ENCODE measurements around the gene TNFRSF25. TPM values are rescaled to one million over a fixed set of nuclear protein-coding genes. Genes with fewer than 3 reads are reported as not detected.

TNFRSF25 gene
- total and polyA plus RNA-seq, 10 of the 15 experiments (the other 5 are each of a cell fraction or from before 2014, with no cell fraction given), result 0.23 to 8.6 (median 0.46) TPM; not detected in 5

DNA sequence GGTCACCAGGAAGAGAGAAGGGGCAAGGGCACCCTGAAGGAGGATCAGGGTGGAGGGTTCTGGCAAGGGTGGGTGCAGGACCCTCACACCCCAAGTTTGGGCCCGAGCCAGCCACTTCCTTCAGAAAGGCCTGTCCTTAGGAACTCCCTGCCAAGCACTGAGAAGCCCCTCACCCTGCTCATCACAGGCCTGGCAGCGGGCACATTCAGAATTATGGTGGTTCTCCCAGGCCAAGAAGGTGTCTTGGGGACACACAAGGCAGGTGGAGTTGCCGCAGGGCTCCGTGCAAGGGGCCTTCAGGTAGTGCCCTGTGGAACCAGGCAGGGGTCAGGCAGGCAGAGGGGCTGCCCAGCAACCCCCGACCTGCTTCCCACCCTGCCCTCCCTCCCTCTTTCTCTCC is 1.1 kb downstream of the TNFRSF25 start:
- no TSS peak for BruUV-seq (replicated peaks)
- CTCF ChIA-PET, result interaction anchor here (1.5 to 1.9 kb wide), 2 partner anchors 24 to 27 kb away, joined by 4 to 7 read pairs; no protein-coding TSS in a partner anchor
- Histone ChIP-seq H2AFZ (ENCODE audit: control insufficient read depth, low read depth, low read length) (no peak overlapping the region), H3K36me3 (ENCODE audit: control insufficient read depth in 2 of 2, insufficient read depth in 2 of 2, low read length in 1 of 2) (no peaks in the 10 kb centered on the region), H3K4me2 (ENCODE audit: control insufficient read depth, insufficient read depth) (no peak overlapping the region), H3K27me3 (replicated peaks in 1 of 2; ENCODE audit: control insufficient read depth in 2 of 2, insufficient read depth in 2 of 2, low read length in 1 of 2) (peaks cover 0 to 3% of the 10 kb centered on the region in 2 experiments; a peak in 3 of 4 replicates), H3K79me2 (ENCODE audit: control insufficient read depth, insufficient read depth, low read length) (no peaks in the 10 kb centered on the region), H3K4me1 (ENCODE audit: control insufficient read depth, insufficient read depth, low read length) (no peaks in the 10 kb centered on the region; the same call in 1 of the 2 replicates), H4K20me1 (ENCODE audit: control insufficient read depth, insufficient read depth) (no peaks in the 10 kb centered on the region), H3K9me3 (replicated peaks; ENCODE audit: control insufficient read depth, insufficient read depth, low read length) (no peaks in the 10 kb centered on the region), H3K4me3 (no peak overlapping the region), H3K9ac (ENCODE audit: control insufficient read depth, insufficient read depth, low read length) (no peak overlapping the region), H3K27ac (ENCODE audit: control insufficient read depth, insufficient read depth) (no peak overlapping the region)
- RAD21 ChIA-PET (ENCODE audit: unreplicated experiment), result no interaction called here
- intact Hi-C loops (cut with micrococcal nuclease; ENCODE audit: unreplicated experiment), result no loop called here
- no peak for DNase-seq (ENCODE audit: low read depth, low spot score)
- 63% methylated on average over 4 of the region's 5 CpGs for WGBS (ENCODE audit: insufficient coverage, insufficient replicate concordance, low lambda C conversion rate, missing lambda C conversion rate)
- FAIRE-seq, result no peak
- POLR2A ChIA-PET, result no interaction called here
- in situ Hi-C loops (cut with MboI), result no loop called here
- SMC1A ChIA-PET (ENCODE audit: uncharacterized antibody, unreplicated experiment), result no interaction called here
- no peak for ATAC-seq
- TF ChIP-seq NFXL1 (IDR thresholded peaks at IDR 0.05; ENCODE audit: borderline replicate concordance) (no peak), EZH2 (IDR thresholded peaks at IDR 0.05; ENCODE audit: borderline replicate concordance, control insufficient read depth, low read depth, low read length) (no peak), ZNF24 (IDR thresholded peaks at IDR 0.05) (no peak), ZBED1 (IDR thresholded peaks at IDR 0.05; ENCODE audit: borderline replicate concordance) (no peak), EP300 (IDR thresholded peaks at IDR 0.05; ENCODE audit: borderline replicate concordance in 1 of 2, control insufficient read depth in 1 of 2, low read depth in 2 of 2, low read length in 2 of 2) (no peak), RUNX3 (IDR thresholded peaks at IDR 0.05; ENCODE audit: low read length) (no peak), BMI1 (IDR thresholded peaks at IDR 0.05; ENCODE audit: borderline replicate concordance) (no peak), POLR2AphosphoS5 (IDR thresholded peaks at IDR 0.05; ENCODE audit: low read length) (no peak), NRF1 (conservative IDR thresholded peaks at IDR 0.05; ENCODE audit: low read depth, low read length) (no peak), PBX3 (IDR thresholded peaks at IDR 0.05; ENCODE audit: insufficient replicate concordance, low read depth, low read length) (no peak), ESRRA (IDR thresholded peaks at IDR 0.05; ENCODE audit: low read length) (no peak), KDM1A (IDR thresholded peaks at IDR 0.05; ENCODE audit: borderline replicate concordance) (no peak), RB1 (IDR thresholded peaks at IDR 0.05; ENCODE audit: borderline replicate concordance) (no peak)
- TF ChIP-seq, protein P1, sequence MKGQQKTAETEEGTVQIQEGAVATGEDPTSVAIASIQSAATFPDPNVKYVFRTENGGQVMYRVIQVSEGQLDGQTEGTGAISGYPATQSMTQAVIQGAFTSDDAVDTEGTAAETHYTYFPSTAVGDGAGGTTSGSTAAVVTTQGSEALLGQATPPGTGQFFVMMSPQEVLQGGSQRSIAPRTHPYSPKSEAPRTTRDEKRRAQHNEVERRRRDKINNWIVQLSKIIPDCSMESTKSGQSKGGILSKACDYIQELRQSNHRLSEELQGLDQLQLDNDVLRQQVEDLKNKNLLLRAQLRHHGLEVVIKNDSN (IDR thresholded peaks at IDR 0.05; ENCODE audit: borderline replicate concordance, extremely low read length, insufficient read depth, low read depth, low read length), result no peak
- TF ChIP-seq, protein P2, sequence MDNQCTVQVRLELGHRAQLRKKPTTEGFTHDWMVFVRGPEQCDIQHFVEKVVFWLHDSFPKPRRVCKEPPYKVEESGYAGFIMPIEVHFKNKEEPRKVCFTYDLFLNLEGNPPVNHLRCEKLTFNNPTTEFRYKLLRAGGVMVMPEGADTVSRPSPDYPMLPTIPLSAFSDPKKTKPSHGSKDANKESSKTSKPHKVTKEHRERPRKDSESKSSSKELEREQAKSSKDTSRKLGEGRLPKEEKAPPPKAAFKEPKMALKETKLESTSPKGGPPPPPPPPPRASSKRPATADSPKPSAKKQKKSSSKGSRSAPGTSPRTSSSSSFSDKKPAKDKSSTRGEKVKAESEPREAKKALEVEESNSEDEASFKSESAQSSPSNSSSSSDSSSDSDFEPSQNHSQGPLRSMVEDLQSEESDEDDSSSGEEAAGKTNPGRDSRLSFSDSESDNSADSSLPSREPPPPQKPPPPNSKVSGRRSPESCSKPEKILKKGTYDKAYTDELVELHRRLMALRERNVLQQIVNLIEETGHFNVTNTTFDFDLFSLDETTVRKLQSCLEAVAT (IDR thresholded peaks at IDR 0.05), result no peak
- TF ChIP-seq, protein P3, sequence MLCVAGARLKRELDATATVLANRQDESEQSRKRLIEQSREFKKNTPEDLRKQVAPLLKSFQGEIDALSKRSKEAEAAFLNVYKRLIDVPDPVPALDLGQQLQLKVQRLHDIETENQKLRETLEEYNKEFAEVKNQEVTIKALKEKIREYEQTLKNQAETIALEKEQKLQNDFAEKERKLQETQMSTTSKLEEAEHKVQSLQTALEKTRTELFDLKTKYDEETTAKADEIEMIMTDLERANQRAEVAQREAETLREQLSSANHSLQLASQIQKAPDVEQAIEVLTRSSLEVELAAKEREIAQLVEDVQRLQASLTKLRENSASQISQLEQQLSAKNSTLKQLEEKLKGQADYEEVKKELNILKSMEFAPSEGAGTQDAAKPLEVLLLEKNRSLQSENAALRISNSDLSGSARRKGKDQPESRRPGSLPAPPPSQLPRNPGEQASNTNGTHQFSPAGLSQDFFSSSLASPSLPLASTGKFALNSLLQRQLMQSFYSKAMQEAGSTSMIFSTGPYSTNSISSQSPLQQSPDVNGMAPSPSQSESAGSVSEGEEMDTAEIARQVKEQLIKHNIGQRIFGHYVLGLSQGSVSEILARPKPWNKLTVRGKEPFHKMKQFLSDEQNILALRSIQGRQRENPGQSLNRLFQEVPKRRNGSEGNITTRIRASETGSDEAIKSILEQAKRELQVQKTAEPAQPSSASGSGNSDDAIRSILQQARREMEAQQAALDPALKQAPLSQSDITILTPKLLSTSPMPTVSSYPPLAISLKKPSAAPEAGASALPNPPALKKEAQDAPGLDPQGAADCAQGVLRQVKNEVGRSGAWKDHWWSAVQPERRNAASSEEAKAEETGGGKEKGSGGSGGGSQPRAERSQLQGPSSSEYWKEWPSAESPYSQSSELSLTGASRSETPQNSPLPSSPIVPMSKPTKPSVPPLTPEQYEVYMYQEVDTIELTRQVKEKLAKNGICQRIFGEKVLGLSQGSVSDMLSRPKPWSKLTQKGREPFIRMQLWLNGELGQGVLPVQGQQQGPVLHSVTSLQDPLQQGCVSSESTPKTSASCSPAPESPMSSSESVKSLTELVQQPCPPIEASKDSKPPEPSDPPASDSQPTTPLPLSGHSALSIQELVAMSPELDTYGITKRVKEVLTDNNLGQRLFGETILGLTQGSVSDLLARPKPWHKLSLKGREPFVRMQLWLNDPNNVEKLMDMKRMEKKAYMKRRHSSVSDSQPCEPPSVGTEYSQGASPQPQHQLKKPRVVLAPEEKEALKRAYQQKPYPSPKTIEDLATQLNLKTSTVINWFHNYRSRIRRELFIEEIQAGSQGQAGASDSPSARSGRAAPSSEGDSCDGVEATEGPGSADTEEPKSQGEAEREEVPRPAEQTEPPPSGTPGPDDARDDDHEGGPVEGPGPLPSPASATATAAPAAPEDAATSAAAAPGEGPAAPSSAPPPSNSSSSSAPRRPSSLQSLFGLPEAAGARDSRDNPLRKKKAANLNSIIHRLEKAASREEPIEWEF (IDR thresholded peaks at IDR 0.05; ENCODE audit: insufficient replicate concordance, low read depth, low read length), result no peak
